Osteoblast (primary cell): ENCODE measurements around the gene SLC7A6. TPM values are rescaled to one million over a fixed set of nuclear protein-coding genes. Genes with fewer than 3 reads are reported as not detected.

Experiments
- DNase-seq: peaks from one replicate; pipeline ENCODE4 v3.0.0; 2011; ENCODE audit warnings: low spot score, mixed read lengths; ENCODE audit not compliant: insufficient read length; ENCODE audit errors: missing footprints
- H2AFZ ChIP-seq: 2 replicates; pipeline ENCODE4 v1.6.0; 2011; ENCODE audit warnings: mild to moderate bottlenecking, low read length
- H3K27ac ChIP-seq: 2 replicates; pipeline ENCODE4 v1.5.1; 2011; ENCODE audit warnings: mild to moderate bottlenecking, low read depth, low read length, moderate library complexity
- H3K27me3 ChIP-seq: 2 replicates; pipeline ENCODE4 v1.6.0; 2012; ENCODE audit warnings: mild to moderate bottlenecking, control low read depth, inconsistent platforms, low read length, moderate library complexity; ENCODE audit not compliant: insufficient read depth
- H3K36me3 ChIP-seq: 2 replicates; pipeline ENCODE4 v1.5.1; 2011; ENCODE audit warnings: mild to moderate bottlenecking, low read length, control low read depth, moderate library complexity; ENCODE audit not compliant: insufficient read depth
- H3K4me1 ChIP-seq: 2 replicates; pipeline ENCODE4 v1.5.1; 2011; ENCODE audit warnings: mild to moderate bottlenecking, low read length, control low read depth, moderate library complexity; ENCODE audit not compliant: insufficient read depth
- H3K4me2 ChIP-seq: 2 replicates; pipeline ENCODE4 v1.6.0; 2011; ENCODE audit warnings: mild to moderate bottlenecking, low read length; ENCODE audit not compliant: insufficient read depth
- H3K4me3 ChIP-seq: fragments of 200-600 bp; sonication (generic); 3 replicates; pipeline ENCODE4 v1.5.1; 2012; ENCODE audit warnings: mild to moderate bottlenecking, low read length, inconsistent platforms; ENCODE audit not compliant: insufficient read depth
- H3K79me2 ChIP-seq: 2 replicates; pipeline ENCODE4 v1.6.0; 2012; ENCODE audit warnings: mild to moderate bottlenecking, low read length, control low read depth, inconsistent platforms; ENCODE audit not compliant: insufficient read depth
- H3K9me3 ChIP-seq: 2 replicates; pipeline ENCODE4 v1.5.1; 2011; ENCODE audit warnings: low read depth, low read length, control low read depth
- H4K20me1 ChIP-seq: 2 replicates; pipeline ENCODE4 v1.6.0; 2012; ENCODE audit warnings: mild to moderate bottlenecking, low read length, control low read depth; ENCODE audit not compliant: insufficient read depth
- total RNA-seq: library from RNA; depleted of rRNA; stranded (reverse); fragments of >200 nt; gene quantifications from 2 replicates; pipeline ENCODE4 v1.2.3, GENCODE V29; 2012
- TF ChIP-seq, protein P1 (sequence below): IDR thresholded peaks from 2 replicates; pipeline ENCODE4 v1.5.1; 2011; ENCODE audit warnings: mild to moderate bottlenecking, low read depth, low read length, moderate library complexity; ENCODE audit errors: extremely low read depth

Gene SLC7A6
- total RNA-seq, 1 donor, result 36.9 TPM

DNA sequence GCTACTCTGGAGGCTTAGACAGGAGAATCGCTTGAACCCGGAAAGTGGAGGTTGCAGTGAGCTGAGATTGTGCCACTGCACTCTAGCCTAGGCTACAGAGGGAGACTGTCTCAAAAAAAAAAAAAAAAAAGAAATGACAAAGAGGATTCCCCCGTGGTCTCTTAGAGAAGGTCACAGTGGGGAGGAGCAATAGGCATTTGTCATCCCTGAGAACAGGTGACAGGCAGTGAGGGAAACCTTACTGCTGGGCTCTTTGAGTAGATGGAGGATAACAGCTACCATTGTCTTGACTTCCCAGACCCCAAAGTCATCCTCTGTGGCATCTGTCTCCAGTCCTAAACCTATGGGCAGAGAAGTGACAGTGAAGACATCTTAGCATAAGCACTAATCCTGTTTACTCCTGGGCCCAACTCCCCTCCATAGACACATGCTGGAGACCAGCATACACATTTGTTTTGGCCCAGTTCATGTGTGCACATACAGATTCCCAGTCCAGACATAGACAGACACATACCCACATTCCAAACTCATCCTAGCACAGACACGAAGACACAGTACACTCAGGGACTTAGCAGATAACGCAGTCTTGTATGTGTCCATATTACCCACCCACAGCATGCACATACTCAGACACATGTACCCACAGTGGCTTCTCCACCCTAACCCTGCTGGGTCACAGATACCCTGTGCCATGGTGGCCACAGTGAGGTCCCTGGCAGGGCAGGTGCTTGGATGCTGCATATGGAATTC, 31.1 kb upstream of the SLC7A6 start:
- Histone ChIP-seq H3K4me2 (no peak overlapping the region), H3K4me1 (peaks cover 20% of the 10 kb centered on the region), H4K20me1 (peaks cover 4% of the 10 kb centered on the region), H2AFZ (no peak overlapping the region), H3K27ac (no peak overlapping the region), H3K4me3 (no peak overlapping the region), H3K9me3 (no peaks in the 10 kb centered on the region), H3K27me3 (no peaks in the 10 kb centered on the region), H3K36me3 (no peaks in the 10 kb centered on the region), H3K79me2 (no peaks in the 10 kb centered on the region)
- TF ChIP-seq, protein P1, sequence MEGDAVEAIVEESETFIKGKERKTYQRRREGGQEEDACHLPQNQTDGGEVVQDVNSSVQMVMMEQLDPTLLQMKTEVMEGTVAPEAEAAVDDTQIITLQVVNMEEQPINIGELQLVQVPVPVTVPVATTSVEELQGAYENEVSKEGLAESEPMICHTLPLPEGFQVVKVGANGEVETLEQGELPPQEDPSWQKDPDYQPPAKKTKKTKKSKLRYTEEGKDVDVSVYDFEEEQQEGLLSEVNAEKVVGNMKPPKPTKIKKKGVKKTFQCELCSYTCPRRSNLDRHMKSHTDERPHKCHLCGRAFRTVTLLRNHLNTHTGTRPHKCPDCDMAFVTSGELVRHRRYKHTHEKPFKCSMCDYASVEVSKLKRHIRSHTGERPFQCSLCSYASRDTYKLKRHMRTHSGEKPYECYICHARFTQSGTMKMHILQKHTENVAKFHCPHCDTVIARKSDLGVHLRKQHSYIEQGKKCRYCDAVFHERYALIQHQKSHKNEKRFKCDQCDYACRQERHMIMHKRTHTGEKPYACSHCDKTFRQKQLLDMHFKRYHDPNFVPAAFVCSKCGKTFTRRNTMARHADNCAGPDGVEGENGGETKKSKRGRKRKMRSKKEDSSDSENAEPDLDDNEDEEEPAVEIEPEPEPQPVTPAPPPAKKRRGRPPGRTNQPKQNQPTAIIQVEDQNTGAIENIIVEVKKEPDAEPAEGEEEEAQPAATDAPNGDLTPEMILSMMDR, result no peak
- DNase-seq, result peak; percentile 59

DNA sequence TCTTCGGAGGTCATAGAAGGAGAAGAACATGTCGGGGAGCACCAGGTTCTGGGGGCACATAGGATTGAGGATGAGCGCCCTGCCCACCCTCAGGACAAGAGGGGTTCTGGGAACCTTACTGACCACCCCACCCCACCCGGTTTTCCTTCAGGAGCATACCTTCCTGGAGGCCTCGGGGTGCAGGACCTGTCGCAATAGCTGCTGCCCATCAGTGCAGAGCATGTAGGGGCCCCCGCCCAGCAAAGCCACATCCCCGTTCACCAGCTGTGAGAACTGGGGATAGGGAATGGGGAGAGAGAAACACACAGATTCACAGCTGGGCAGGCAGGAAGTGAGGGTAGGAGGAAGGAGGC, 30.5 kb upstream of the SLC7A6 start:
- Histone ChIP-seq H3K79me2 (no peaks in the 10 kb centered on the region), H3K9me3 (no peaks in the 10 kb centered on the region), H3K27me3 (no peaks in the 10 kb centered on the region), H3K4me3 (no peak overlapping the region), H4K20me1 (peaks cover 4% of the 10 kb centered on the region), H3K4me1 (peaks cover 19% of the 10 kb centered on the region), H3K36me3 (no peaks in the 10 kb centered on the region), H3K4me2 (no peak overlapping the region), H3K27ac (no peak overlapping the region), H2AFZ (no peak overlapping the region)
- TF ChIP-seq, protein P1, result no peak
- DNase-seq, result peak; percentile 50

DNA sequence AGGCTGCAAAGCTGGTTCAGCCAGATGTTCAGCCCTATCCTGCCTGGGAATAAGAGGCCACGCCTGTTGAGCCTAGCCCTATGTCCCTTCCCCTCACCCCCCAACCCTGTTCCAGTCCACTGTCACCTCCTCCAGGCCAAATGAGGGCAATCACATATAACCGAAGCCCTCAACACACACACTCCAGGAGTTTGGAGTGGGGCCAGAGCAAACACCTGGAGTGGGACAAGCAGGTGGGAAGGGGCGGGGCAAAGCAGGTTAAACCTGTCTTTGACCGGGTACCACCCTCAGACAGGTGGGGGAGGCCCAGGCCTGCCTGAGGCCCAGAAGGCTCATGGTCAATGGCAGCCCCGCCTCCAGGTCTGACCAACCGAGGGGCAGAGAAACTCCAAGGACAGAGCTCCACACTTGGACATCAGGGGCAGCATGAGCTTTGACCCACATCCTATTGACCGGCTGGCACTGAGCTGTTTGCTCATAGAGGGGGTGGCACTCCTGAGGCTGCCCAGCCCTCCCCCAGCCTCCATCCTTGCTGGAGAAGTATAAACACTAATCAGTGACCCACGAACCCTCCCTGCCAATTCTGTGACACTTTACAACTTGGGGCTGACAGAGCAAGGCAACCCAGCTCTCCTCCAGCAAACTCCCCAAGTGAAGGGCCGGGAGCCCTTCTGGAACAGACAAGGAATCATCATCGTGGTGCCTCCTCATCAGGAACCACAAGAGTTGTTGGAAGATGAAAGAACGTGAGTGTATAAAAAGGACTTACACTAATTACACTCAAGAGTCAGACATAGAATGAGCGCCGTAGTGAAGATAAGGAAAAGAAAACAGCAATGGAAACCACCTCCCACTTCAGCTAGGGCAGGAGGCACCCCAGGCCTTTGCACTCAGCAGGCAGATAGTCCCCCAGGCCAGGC, 29.9 kb upstream of the SLC7A6 start:
- Histone ChIP-seq H3K4me3 (no peak overlapping the region), H3K36me3 (no peaks in the 10 kb centered on the region), H2AFZ (no peak overlapping the region), H3K4me2 (no peak overlapping the region), H3K9me3 (no peaks in the 10 kb centered on the region), H4K20me1 (peaks cover 4% of the 10 kb centered on the region), H3K79me2 (no peaks in the 10 kb centered on the region), H3K27me3 (no peaks in the 10 kb centered on the region), H3K27ac (no peak overlapping the region), H3K4me1 (peaks cover 15% of the 10 kb centered on the region)
- TF ChIP-seq, protein P1, result no peak
- peak; percentile 60 for DNase-seq
